GM12874 (cell line): ENCODE data around the gene TPPP.

Experiments used
- CTCF ChIP-seq: IDR thresholded peaks from 2 replicates; pipeline ENCODE4 v1.5.1; 2011; ENCODE audit warnings: low read depth, mild to moderate bottlenecking, control low read depth, low read length, moderate library complexity; ENCODE audit not compliant: insufficient read depth

TPPP gene

GRCh38 chr5:657570-657969, 35.6 kb downstream of the TPPP start:
- no peak for TF ChIP-seq CTCF

GRCh38 chr5:655406-655805, 37.7 kb downstream of the TPPP start:
- TF ChIP-seq CTCF: no peak

- TF ChIP-seq CTCF: no peak
These were observed 38.9 kb downstream of the TPPP start for GRCh38 chr5:654071-654778.

- no peak for TF ChIP-seq CTCF
These were observed 40.3 kb downstream of the TPPP start for GRCh38 chr5:652773-653350.

GRCh38 chr5:652023-652515, 41.1 kb downstream of the TPPP start:
- TF ChIP-seq CTCF: no peak

DNA sequence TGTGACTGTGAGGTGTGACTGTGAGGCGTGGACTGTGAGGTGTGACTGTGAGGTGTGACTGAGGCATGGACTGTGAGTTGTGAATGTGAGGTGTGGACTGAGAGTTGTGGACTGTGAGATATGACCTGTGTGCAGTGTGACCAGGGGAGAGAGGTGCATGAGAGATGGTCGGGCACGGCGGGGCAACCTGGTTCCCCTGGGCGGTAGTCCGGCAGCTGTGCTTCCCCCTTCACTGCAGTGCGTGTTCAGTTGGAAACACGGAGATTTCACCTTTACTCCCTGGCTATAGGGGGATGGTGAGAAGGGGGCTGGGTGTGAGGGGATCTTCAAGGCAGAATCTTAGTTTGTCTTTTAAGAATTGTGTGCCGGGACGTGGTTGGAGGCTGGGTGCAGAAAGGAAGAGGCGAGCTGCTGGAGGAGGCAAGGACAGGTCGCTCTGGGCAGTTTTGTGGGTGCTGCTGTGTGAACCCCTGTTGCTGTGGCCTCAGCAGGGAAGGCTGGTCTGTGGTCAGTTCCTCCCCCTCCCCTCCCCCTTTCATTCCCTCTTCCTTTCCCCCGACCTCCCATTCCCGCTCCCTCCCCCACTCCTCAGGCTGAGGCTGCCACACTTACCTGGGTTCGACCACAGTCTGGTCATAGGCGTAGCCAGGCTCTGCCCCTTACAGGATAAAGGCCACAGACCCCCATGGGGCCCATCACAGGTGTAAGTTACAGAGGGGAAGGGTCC, 41.7 kb downstream of the TPPP start:
- no peak for TF ChIP-seq CTCF

- no peak for TF ChIP-seq CTCF
These were observed 45.4 kb downstream of the TPPP start for GRCh38 chr5:647727-648126.
